GM10248 (cell line): Measurements from ENCODE around the gene SEZ6L2.
"Not testable (repeated sequence)": the region's sequence is repeated elsewhere in the genome, so short reads cannot be mapped to it uniquely, and the experiment has no call there.

ENCODE experiments used
- CTCF ChIA-PET: fragments of 300-600 bp; sonication (Branson Sonifier 250); formaldehyde crosslinking; extraction: SDS; loops from one replicate; lab custom pipeline; 2021; ENCODE audit warnings: antibody characterized with exemption; lab: Yijun Ruan, JAX
- POLR2A ChIA-PET: fragments of 350-650 bp; sonication (Branson Sonifier 250); formaldehyde crosslinking; extraction: SDS; loops from one replicate; lab custom pipeline; 2020; ENCODE audit warnings: antibody characterized with exemption; lab: Yijun Ruan, JAX
- DNase-seq: peaks from one replicate; pipeline ENCODE4 v3.0.0; 2012; ENCODE audit errors: extremely low spot score
- CTCF ChIP-seq: IDR thresholded peaks from 2 replicates; pipeline ENCODE4 v1.5.1; 2012; ENCODE audit warnings: mild to moderate bottlenecking, low read depth; ENCODE audit errors: extremely low read depth, missing control alignments, control extremely low read depth

SEZ6L2 gene

GRCh38 chr16:29837841-29838240, 61.5 kb downstream of the SEZ6L2 start:
- ChIA-PET CTCF (interaction anchor here (0.8 to 2.6 kb wide), 3 partner anchors 11 to 146 kb away, joined by 3 to 14 read pairs (median 3); no protein-coding TSS in a partner anchor), POLR2A (no interaction called here)
- TF ChIP-seq CTCF = no peak
- no peak for DNase-seq

GRCh38 chr16:29836623-29837022, 62.7 kb downstream of the SEZ6L2 start:
- DNase-seq = no peak
- ChIA-PET POLR2A (no interaction called here), CTCF (no interaction called here)
- TF ChIP-seq CTCF = no peak

GRCh38 chr16:29835926-29836325, 63.4 kb downstream of the SEZ6L2 start:
- no peak for TF ChIP-seq CTCF
- no peak for DNase-seq
- ChIA-PET CTCF (interaction anchor here (1.7 kb wide), 1 partner anchor 8 kb away, joined by 5 read pairs; no protein-coding TSS in a partner anchor), POLR2A (no interaction called here)

- no peak for TF ChIP-seq CTCF
- ChIA-PET CTCF (interaction anchor here (1.6 to 1.7 kb wide), 2 partner anchors 10 to 15 kb away, joined by 5 to 6 read pairs; no protein-coding TSS in a partner anchor), POLR2A (no interaction called here)
- DNase-seq = no peak
Measured at GRCh38 chr16:29834079-29834478, 65.3 kb downstream of the SEZ6L2 start.

- POLR2A ChIA-PET, DNase-seq: not testable (repeated sequence)
- CTCF ChIA-PET = interaction anchor here (1.5 to 1.8 kb wide), 2 partner anchors 15 to 16 kb away, joined by 3 to 13 read pairs; no protein-coding TSS in a partner anchor
Measured at GRCh38 chr16:29833219-29833618, 66.1 kb downstream of the SEZ6L2 start.

GRCh38 chr16:29831490-29831889, 67.9 kb downstream of the SEZ6L2 start:
- no peak for DNase-seq
- CTCF ChIA-PET = no interaction called here
- TF ChIP-seq CTCF = no peak
- POLR2A ChIA-PET = no interaction called here

GRCh38 chr16:29830774-29831173, 68.6 kb downstream of the SEZ6L2 start:
- ChIA-PET POLR2A (no interaction called here), CTCF (no interaction called here)
- TF ChIP-seq CTCF = no peak
- DNase-seq = no peak
